ENCODE results near the gene RAX. TPM values are rescaled to one million over a fixed set of nuclear protein-coding genes. Genes with fewer than 3 reads are reported as not detected.

RAX gene
- total RNA-seq, 1 donor from 2014 or later = not detected

DNA sequence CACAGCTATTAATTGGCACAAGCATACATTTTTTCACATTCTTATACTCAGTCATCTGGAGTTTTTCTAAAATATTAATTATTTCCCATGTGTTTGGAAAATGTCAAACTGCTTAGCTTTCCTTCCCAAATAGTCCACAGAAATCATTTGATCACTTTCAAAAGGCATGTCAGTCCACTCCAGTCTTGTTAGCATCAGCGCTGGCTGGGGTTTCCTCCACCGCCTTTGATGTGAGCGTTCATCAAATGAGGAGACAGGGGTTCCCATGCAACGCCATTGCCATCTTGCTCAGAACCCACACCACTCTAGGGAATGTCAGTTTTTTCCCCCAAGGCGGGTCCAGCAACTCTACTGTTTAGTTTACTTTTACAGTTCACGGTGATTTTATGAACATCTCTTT lies 13.1 kb upstream of the RAX start:
- TF ChIP-seq, protein P1, sequence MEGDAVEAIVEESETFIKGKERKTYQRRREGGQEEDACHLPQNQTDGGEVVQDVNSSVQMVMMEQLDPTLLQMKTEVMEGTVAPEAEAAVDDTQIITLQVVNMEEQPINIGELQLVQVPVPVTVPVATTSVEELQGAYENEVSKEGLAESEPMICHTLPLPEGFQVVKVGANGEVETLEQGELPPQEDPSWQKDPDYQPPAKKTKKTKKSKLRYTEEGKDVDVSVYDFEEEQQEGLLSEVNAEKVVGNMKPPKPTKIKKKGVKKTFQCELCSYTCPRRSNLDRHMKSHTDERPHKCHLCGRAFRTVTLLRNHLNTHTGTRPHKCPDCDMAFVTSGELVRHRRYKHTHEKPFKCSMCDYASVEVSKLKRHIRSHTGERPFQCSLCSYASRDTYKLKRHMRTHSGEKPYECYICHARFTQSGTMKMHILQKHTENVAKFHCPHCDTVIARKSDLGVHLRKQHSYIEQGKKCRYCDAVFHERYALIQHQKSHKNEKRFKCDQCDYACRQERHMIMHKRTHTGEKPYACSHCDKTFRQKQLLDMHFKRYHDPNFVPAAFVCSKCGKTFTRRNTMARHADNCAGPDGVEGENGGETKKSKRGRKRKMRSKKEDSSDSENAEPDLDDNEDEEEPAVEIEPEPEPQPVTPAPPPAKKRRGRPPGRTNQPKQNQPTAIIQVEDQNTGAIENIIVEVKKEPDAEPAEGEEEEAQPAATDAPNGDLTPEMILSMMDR (conservative IDR thresholded peaks at IDR 0.05; ENCODE audit: low read depth, low read length) = no peak
- no peak overlapping the region for H3K4me3 ChIP-seq (ENCODE audit: low read depth, low read length)
- no peak for DNase-seq (ENCODE audit: low read depth)

DNA sequence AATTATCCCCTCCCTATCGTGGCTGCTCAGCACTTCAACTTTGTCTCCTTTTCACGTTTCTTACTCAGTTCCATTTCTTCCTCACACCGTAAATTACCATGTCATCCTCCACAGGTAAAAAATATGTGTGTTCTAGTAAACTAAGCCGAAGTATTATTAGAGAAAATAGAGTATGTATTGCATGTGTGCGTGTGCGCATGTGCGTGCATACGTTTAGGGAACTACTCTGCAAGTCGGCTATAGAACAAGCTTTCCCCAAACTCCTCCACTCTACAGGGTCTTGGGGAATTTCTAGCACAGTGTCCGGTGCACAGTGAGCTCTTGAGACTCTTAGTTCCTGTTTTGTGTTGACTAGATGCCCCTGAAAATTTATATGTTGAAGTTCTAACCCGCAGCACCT lies 9.1 kb upstream of the RAX start:
- no peak for DNase-seq (ENCODE audit: low read depth)
- H3K4me3 ChIP-seq (ENCODE audit: low read depth, low read length) = no peak overlapping the region
- TF ChIP-seq, protein P1 (conservative IDR thresholded peaks at IDR 0.05; ENCODE audit: low read depth, low read length) = no peak

DNA sequence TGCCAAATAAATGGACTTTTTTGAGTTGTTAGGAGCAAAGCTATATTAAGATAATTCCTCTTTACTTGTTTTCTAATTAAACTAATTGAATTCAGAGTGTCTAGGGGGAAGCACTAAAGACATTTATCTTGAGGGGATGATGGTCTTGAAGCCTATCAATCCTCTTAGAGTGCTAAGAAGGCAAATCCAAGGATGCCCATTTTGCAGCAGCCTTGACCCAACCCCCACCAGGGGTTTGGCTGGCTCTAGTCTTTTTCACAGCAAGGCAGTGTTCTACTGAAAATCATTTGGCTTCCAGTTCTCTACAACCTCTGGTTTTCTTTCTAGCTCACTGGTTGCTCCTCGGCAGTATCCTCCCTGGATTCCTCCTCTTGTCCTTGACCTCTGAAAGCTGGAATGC lies 6.5 kb upstream of the RAX start:
- H3K4me3 ChIP-seq (ENCODE audit: low read depth, low read length) = no peak overlapping the region
- no peak for DNase-seq (ENCODE audit: low read depth)
- TF ChIP-seq, protein P1 (conservative IDR thresholded peaks at IDR 0.05; ENCODE audit: low read depth, low read length) = no peak

DNA sequence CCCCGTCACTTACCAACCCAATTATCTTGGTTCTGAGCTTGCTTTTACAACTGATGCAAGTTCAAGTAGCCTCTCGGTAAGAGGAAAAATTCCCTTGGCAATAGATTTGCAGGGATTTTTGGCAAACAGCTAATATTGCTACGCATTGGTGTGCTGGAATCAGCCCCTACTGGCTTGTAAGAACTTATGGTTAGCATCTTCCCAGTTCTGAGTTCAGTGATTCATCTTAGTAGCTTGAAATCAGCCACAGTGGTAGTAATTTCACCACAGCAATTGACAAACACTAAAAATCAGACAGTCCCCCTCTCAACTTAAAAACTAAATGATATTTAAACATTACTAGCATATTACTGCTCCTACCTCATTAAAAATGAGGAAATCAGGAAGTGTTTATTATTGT lies 5.9 kb upstream of the RAX start:
- DNase-seq (ENCODE audit: low read depth) = no peak
- H3K4me3 ChIP-seq (ENCODE audit: low read depth, low read length) = no peak overlapping the region
- TF ChIP-seq, protein P1 (conservative IDR thresholded peaks at IDR 0.05; ENCODE audit: low read depth, low read length) = no peak

DNA sequence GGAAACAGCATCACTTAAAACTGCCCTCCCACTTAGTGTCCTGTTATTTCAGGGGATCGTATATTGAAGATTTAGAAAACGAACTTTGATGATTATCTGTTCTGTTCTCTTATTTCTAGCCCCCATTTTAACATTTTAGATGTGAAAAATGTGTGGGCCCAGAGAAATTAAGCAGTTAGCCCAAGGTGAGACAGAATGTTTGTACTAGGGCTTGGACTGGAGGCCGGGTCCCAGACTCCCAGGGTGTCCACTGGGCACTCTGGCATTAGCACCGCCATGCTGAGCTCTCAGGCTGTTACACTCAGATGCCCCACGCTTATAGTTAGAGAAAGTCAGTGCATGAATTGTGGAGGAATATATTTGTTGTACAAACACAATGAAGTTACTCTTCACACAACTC lies 5.5 kb upstream of the RAX start:
- no peak overlapping the region for H3K4me3 ChIP-seq (ENCODE audit: low read depth, low read length)
- TF ChIP-seq, protein P1 (conservative IDR thresholded peaks at IDR 0.05; ENCODE audit: low read depth, low read length) = no peak
- no peak for DNase-seq (ENCODE audit: low read depth)

DNA sequence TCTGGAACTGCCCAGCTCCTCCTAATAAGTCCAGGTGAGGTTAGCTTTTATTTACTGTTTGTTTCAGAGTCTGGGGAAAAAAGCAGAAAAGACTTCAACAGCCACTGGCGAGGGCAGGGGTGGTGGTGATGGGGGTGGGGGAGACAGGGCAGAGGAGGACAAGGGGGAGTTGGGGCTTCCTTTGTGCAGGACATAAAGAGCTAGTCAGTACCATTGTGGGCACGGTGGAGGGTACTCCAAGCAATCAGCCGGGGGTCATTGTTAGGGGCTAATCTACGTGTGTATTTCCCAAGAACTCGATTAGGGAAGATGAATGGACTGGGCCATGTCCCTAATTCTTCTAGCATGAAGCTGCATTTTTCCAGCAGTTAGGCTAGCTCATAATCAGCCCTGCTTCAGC lies 2.8 kb upstream of the RAX start:
- DNase-seq (ENCODE audit: low read depth) = no peak
- TF ChIP-seq, protein P1 (conservative IDR thresholded peaks at IDR 0.05; ENCODE audit: low read depth, low read length) = no peak
- no peak overlapping the region for H3K4me3 ChIP-seq (ENCODE audit: low read depth, low read length)

DNA sequence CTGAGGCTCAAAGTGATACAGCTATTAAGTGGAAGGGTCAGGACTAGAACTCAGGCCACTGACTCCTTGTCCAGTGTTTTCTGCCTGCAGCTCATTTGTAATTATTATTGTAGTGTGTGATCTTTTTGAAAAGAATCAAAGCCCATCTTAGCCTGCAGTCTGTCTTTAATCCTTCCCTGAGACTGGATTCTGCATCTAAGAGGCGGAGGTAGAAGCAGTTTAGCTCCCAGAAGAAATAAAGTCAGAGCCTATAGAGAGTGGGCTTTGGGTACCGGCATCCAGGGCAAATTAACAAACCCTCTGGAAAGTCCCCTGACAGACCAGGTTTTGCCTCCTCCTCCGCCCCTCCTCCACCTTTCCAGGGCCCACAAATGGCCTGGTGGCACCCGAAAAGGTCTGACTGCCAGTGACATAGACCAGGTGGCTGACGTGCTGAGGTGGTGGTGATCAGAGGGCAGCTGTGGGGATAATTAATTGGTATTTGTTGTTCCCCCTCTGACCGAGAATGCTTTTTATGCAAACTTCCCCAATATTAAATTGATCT lies 2.2 kb upstream of the RAX start:
- DNase-seq (ENCODE audit: low read depth) = no peak
- no peak overlapping the region for H3K4me3 ChIP-seq (ENCODE audit: low read depth, low read length)
- TF ChIP-seq, protein P1 (conservative IDR thresholded peaks at IDR 0.05; ENCODE audit: low read depth, low read length) = no peak

Measured in epithelial cell of proximal tubule (primary cell).